K562 (cell line): Measurements from ENCODE around the gene VPS35L. TPM values are rescaled to one million over a fixed set of nuclear protein-coding genes. Genes with fewer than 3 reads are reported as not detected.

ENCODE experiments used
- CREB1 ChIP-seq, 2 experiments: sonication (generic) in 1 of 2; formaldehyde crosslinking in 1 of 2; IDR thresholded peaks; 2 replicates each; pipeline versions ENCODE4 v1.6.1 to v1.8.0; 2012 to 2022; ENCODE audit warnings: inconsistent platforms in 1 of 2, mild to moderate bottlenecking in 1 of 2, missing genetic modification reagents in 1 of 2, moderate library complexity in 1 of 2
- E4F1 ChIP-seq: fragments of 250-450 bp; sonication (Bioruptor Pico); IDR thresholded peaks from 2 replicates; pipeline ENCODE4 v1.5.0; 2021; ENCODE audit warnings: mild to moderate bottlenecking, borderline replicate concordance
- HSF4 ChIP-seq: fragments of 250-450 bp; sonication (Bioruptor Pico); IDR thresholded peaks from 2 replicates; pipeline ENCODE4 v2.1.2; 2022; ENCODE audit warnings: mild to moderate bottlenecking, moderate library complexity, borderline replicate concordance
- SIX5 ChIP-seq, 2 experiments: IDR thresholded peaks; 2 replicates each; pipeline ENCODE4 v1.6.1; 2011; ENCODE audit warnings: low read length in 2 of 2, borderline replicate concordance in 1 of 2, low read depth in 1 of 2, mild to moderate bottlenecking in 1 of 2, moderate library complexity in 1 of 2; ENCODE audit not compliant: insufficient read depth in 1 of 2
- TCF7 ChIP-seq: sonication (generic); IDR thresholded peaks from 2 replicates; pipeline ENCODE4 v1.6.1; 2016; ENCODE audit warnings: antibody characterized with exemption, borderline replicate concordance
- TEAD1 ChIP-seq, 2 experiments: fragments of 450-650 bp in 1 of 2; sonication (generic) in 1 of 2; formaldehyde crosslinking; IDR thresholded peaks; 2 replicates each; pipeline versions ENCODE4 v1.4.0 to v1.8.0; 2020 to 2022; ENCODE audit warnings: mild to moderate bottlenecking in 2 of 2, missing genetic modification reagents in 1 of 2
- TEAD4 ChIP-seq, 2 experiments: sonication (generic) in 1 of 2; formaldehyde crosslinking in 1 of 2; IDR thresholded peaks; 2 replicates each; pipeline versions ENCODE4 v1.6.1 to v1.8.0; 2012 to 2022; ENCODE audit warnings: borderline replicate concordance in 1 of 2, inconsistent platforms in 1 of 2, low read length in 1 of 2, mild to moderate bottlenecking in 1 of 2, missing genetic modification reagents in 1 of 2
- ZNF212 ChIP-seq: fragments of 450-650 bp; formaldehyde crosslinking; IDR thresholded peaks from 2 replicates; pipeline ENCODE4 v1.4.0; 2020; ENCODE audit warnings: mild to moderate bottlenecking
- ZNF586 ChIP-seq: fragments of 450-650 bp; formaldehyde crosslinking; conservative IDR thresholded peaks from 2 replicates; pipeline ENCODE4 v1.4.0; 2020; ENCODE audit warnings: mild to moderate bottlenecking, moderate library complexity
- ZNF589 ChIP-seq: fragments of 200-800 bp; sonication (Bioruptor generic); IDR thresholded peaks from 2 replicates; pipeline ENCODE4 v1.6.1; 2016; ENCODE audit warnings: low read depth, missing genetic modification characterization, missing compliant biosample characterization
- polyA plus RNA-seq, 8 experiments: library from polyadenylated mRNA; depleted of rRNA in 4 of 8; stranded (reverse) in 5 of 8; unstranded in 3 of 8; fragments of >200 nt; fragmentation: Nextera tagmentation in 2 of 8; fragmentation: Illumina TruSeq in 1 of 8; extraction: Ambion mirVana in 2 of 8; extraction: Trizol in 1 of 8; gene quantifications; 2 replicates each; pipeline versions ENCODE4 v1.2.1 to v1.2.3, GENCODE V29; 2011 to 2014; ENCODE audit warnings: inconsistent platforms in 1 of 8, missing spikeins in 1 of 8
- total RNA-seq, 7 experiments: library from RNA; depleted of rRNA in 6 of 7; stranded (reverse); fragments of >200 nt in 6 of 7; fragmentation: Illumina TruSeq in 2 of 7; extraction: Trizol in 2 of 7; gene quantifications; 2 replicates each; pipeline versions ENCODE4 v1.2.1 to v1.2.3, GENCODE V29; 2011 to 2021; ENCODE audit warnings: low replicate concordance in 1 of 7
- TF ChIP-seq, protein P1 (sequence below): fragments of 250-450 bp; sonication (Bioruptor Pico); IDR thresholded peaks from 2 replicates; pipeline ENCODE4 v1.4.0; 2020
- TF ChIP-seq, protein P2 (sequence below), 2 experiments: fragments of 450-650 bp; conservative IDR thresholded peaks; 2 replicates each; pipeline ENCODE4 v1.6.1; 2017; ENCODE audit warnings: mild to moderate bottlenecking in 2 of 2, moderate library complexity in 2 of 2

VPS35L gene
- total and polyA plus RNA-seq, 9 of the 15 experiments (the other 6 are each of a cell fraction or from before 2014, with no cell fraction given): 10.2 to 30.4 (median 20.1) TPM

DNA sequence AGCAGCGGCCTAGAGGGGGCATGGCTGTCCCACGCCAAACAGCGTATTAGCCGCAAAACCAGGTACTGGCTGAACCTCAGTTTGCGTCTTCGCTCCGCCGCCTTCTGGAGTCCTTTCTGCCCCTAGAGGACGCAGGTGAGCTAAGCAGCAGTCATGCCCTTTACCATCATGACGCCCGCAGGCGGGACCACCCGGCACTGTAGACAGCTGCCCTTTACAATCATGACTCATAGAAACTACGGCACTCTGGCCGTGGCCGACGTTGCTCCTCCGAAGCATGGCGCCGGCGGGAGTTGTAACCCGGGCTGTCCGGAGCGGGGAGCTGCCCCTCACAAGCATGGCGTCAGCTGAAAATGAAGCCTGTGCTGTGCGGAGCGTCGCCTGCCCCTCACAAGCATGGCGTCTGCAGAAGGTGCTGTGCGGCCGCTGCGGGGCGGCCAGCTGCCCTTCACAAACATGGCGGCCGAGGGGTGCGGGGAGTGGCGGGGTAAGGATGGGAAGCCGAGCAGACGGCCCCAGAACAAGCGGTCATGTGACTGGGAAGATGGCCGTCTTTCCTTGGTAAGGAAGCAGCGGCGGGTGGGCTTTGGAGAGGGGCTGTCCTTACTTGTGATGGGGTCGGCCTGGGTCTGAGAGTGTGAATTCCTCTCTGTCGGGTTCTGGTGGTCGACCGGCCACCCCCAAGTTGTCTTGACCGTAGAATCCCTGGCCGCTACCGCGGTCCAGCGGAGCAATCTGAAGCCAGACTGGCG, at the start of gene VPS35L (continued):
- TF ChIP-seq TCF7 (peak; percentile 87; the same call in 1 of the 2 replicates), CREB1 (IDR thresholded peaks at IDR 0.05) (peak; percentile 75), CREB1 (CRISPR knock-in tag; IDR thresholded peaks at IDR 0.05) (peak; percentile 66; the same call in 1 of the 2 replicates), ZNF589 (0 out of 2 replicates have a peak, but pooled peaks have one; percentile 78), SIX5 (IDR thresholded peaks at IDR 0.05; ENCODE audit: borderline replicate concordance in 1 of 2, insufficient read depth in 1 of 2, low read depth in 1 of 2, low read length in 2 of 2) (peak; percentile 59 to 63; a peak in 3 of 4 replicates), E4F1 (CRISPR knock-in tag) (no peak), HSF4 (CRISPR knock-in tag) (no peak), ZNF586 (CRISPR knock-in tag) (no peak), ZNF212 (CRISPR knock-in tag) (no peak), TEAD1 (CRISPR knock-in tag; IDR thresholded peaks at IDR 0.05) (no peak; a peak in 1 of 4 replicates), TEAD4 (IDR thresholded peaks at IDR 0.05; ENCODE audit: low read length) (peak; percentile 7; the same call in 1 of the 2 replicates), TEAD4 (CRISPR knock-in tag; IDR thresholded peaks at IDR 0.05; ENCODE audit: borderline replicate concordance) (no peak)
- TF ChIP-seq, protein P1, sequence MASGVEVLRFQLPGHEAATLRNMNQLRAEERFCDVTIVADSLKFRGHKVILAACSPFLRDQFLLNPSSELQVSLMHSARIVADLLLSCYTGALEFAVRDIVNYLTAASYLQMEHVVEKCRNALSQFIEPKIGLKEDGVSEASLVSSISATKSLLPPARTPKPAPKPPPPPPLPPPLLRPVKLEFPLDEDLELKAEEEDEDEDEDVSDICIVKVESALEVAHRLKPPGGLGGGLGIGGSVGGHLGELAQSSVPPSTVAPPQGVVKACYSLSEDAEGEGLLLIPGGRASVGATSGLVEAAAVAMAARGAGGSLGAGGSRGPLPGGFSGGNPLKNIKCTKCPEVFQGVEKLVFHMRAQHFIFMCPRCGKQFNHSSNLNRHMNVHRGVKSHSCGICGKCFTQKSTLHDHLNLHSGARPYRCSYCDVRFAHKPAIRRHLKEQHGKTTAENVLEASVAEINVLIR (CRISPR knock-in tag): no peak
- TF ChIP-seq, protein P2, sequence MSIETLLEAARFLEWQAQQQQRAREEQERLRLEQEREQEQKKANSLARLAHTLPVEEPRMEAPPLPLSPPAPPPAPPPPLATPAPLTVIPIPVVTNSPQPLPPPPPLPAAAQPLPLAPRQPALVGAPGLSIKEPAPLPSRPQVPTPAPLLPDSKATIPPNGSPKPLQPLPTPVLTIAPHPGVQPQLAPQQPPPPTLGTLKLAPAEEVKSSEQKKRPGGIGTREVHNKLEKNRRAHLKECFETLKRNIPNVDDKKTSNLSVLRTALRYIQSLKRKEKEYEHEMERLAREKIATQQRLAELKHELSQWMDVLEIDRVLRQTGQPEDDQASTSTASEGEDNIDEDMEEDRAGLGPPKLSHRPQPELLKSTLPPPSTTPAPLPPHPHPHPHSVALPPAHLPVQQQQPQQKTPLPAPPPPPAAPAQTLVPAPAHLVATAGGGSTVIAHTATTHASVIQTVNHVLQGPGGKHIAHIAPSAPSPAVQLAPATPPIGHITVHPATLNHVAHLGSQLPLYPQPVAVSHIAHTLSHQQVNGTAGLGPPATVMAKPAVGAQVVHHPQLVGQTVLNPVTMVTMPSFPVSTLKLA (conservative IDR thresholded peaks at IDR 0.05): peak; percentile 73 to 81
